ENCODE data around the gene PLG.
"Not testable (repeated sequence)": the region's sequence is repeated elsewhere in the genome, so short reads cannot be mapped to it uniquely, and the experiment has no call there.

DNA sequence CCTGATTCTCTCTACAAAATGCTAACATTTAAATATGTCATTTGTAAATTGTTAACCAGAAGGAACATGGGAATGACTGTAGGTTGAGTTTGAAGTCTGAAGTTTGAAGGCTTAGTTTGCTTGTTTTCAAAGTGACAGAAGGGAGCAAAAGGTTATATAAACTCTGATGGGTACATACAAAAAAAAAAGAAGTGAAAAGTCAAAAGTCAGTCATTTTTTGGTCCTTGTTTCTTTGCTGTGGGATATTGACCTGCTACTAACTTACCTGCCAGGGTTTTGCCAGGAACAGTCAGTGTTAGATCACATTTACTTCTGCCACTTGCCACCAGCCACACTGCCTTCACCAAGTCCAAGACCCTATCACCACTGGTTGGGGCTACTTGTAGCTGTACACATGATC is 6.9 kb downstream of the PLG start:
- TF ChIP-seq, protein P1, sequence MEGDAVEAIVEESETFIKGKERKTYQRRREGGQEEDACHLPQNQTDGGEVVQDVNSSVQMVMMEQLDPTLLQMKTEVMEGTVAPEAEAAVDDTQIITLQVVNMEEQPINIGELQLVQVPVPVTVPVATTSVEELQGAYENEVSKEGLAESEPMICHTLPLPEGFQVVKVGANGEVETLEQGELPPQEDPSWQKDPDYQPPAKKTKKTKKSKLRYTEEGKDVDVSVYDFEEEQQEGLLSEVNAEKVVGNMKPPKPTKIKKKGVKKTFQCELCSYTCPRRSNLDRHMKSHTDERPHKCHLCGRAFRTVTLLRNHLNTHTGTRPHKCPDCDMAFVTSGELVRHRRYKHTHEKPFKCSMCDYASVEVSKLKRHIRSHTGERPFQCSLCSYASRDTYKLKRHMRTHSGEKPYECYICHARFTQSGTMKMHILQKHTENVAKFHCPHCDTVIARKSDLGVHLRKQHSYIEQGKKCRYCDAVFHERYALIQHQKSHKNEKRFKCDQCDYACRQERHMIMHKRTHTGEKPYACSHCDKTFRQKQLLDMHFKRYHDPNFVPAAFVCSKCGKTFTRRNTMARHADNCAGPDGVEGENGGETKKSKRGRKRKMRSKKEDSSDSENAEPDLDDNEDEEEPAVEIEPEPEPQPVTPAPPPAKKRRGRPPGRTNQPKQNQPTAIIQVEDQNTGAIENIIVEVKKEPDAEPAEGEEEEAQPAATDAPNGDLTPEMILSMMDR (IDR thresholded peaks at IDR 0.05) = not testable (repeated sequence)
- TF ChIP-seq POLR2A (IDR thresholded peaks at IDR 0.05) = not testable (repeated sequence)
